Subcutaneous adipose tissue (tissue), 4 donors: Measurements from ENCODE around the gene DSCAML1. TPM values are rescaled to one million over a fixed set of nuclear protein-coding genes. Genes with fewer than 3 reads are reported as not detected.

Experiments
- CTCF ChIP-seq: fragments of 450-650 bp; IDR thresholded peaks from one replicate; pipeline ENCODE4 v1.5.1; 2016; ENCODE audit warnings: low read depth, mild to moderate bottlenecking, control low read depth, antibody characterized with exemption, moderate library complexity
- total RNA-seq, 4 donors: library from RNA; depleted of rRNA; stranded (reverse); fragments of >200 nt; gene quantifications; one replicate each; pipeline ENCODE4 v1.1.0, GENCODE V29; 2016

Gene DSCAML1
- total RNA-seq, 4 donors from 2014 or later, result 0.22 to 0.82 (median 0.75) TPM; not detected in 1

GRCh38 chr11:117414724-117415123, 382.3 kb downstream of the DSCAML1 start:
- TF ChIP-seq CTCF, result no peak

GRCh38 chr11:117413616-117414015, 383.4 kb downstream of the DSCAML1 start:
- TF ChIP-seq CTCF, result no peak

GRCh38 chr11:117412653-117413275, 384.3 kb downstream of the DSCAML1 start:
- TF ChIP-seq CTCF, result no peak

GRCh38 chr11:117412176-117412575, 384.8 kb downstream of the DSCAML1 start:
- no peak for TF ChIP-seq CTCF

- TF ChIP-seq CTCF, result no peak
These were observed 385.3 kb downstream of the DSCAML1 start for GRCh38 chr11:117411736-117412135.

GRCh38 chr11:117410861-117411710, 385.9 kb downstream of the DSCAML1 start:
- no peak for TF ChIP-seq CTCF

- TF ChIP-seq CTCF, result no peak
These were observed 386.8 kb downstream of the DSCAML1 start for GRCh38 chr11:117410238-117410637.
